Measurements from ENCODE around the gene FARS2. TPM values are rescaled to one million over a fixed set of nuclear protein-coding genes. Genes with fewer than 3 reads are reported as not detected.

Gene FARS2
- total and polyA plus RNA-seq, 10 donors = 9.0 to 27.4 (median 19.8) TPM

DNA sequence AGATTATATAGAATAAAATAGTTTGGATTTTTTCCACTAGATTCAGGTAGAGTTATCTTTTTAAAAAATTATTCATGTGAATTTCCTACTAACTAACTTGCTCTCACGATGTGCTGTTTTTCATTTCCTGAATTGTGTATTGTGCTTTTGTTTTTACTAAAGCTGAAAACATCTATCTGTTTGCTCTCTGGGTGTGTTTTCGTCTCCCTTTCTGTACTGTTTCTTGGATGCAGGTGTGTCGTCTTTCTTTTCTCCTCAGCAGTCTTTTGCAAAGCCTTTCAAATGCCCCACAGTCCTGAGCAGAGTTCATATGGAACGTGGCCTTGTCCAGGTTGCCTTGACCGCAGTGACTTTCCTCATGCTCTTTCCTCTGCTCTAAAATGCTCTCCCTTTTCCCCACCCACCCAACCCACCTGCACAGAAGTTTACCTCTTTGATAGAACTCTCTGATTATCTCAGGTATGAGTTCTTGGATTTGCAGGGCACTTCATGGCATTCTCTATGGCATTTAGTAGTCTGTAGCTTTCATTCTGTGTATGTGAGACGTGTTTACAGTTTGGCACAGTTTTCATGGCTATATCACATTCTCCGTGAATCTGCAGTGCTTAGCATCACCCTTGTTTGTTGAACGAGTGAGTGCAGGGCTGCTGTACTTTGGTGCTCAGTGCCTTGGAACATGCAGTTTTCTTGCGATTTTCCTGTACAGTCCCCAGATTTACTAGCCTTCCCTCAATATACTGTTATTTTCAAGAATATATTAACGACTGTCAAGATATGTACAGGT lies 77.1 kb downstream of the FARS2 start:
- no peaks in the 10 kb centered on the region for H3K36me3 ChIP-seq
- peak overlapping the region in 3 of 8 donors; percentile 41 to 52 (median 50) for H3K27ac ChIP-seq
- peaks cover 0 to 50% (median 25%) of the 10 kb centered on the region in 6 donors for H3K4me1 ChIP-seq
- TF ChIP-seq POLR2A (IDR thresholded peaks at IDR 0.05) (no peak), POLR2AphosphoS5 (IDR thresholded peaks at IDR 0.05) (no peak)
- TF ChIP-seq, protein P1, sequence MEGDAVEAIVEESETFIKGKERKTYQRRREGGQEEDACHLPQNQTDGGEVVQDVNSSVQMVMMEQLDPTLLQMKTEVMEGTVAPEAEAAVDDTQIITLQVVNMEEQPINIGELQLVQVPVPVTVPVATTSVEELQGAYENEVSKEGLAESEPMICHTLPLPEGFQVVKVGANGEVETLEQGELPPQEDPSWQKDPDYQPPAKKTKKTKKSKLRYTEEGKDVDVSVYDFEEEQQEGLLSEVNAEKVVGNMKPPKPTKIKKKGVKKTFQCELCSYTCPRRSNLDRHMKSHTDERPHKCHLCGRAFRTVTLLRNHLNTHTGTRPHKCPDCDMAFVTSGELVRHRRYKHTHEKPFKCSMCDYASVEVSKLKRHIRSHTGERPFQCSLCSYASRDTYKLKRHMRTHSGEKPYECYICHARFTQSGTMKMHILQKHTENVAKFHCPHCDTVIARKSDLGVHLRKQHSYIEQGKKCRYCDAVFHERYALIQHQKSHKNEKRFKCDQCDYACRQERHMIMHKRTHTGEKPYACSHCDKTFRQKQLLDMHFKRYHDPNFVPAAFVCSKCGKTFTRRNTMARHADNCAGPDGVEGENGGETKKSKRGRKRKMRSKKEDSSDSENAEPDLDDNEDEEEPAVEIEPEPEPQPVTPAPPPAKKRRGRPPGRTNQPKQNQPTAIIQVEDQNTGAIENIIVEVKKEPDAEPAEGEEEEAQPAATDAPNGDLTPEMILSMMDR (IDR thresholded peaks at IDR 0.05 in 8 of 11, conservative IDR thresholded peaks at IDR 0.05 in 3 of 11) = no peak
- 60 to 75% (median 72%) methylated on average over 10 of the region's 10 CpGs for WGBS, 5 donors
- H3K27me3 ChIP-seq (replicated peaks in 1 of 7) = no peaks in the 10 kb centered on the region
- peak overlapping the region in 2 of 8 donors; percentile 2 to 17 for H3K4me3 ChIP-seq
- H3K9me3 ChIP-seq = no peaks in the 10 kb centered on the region
- intact Hi-C loops (cut with DNase I; ENCODE audit: low total_unique reads) = no loop called here
- no peak for DNase-seq

DNA sequence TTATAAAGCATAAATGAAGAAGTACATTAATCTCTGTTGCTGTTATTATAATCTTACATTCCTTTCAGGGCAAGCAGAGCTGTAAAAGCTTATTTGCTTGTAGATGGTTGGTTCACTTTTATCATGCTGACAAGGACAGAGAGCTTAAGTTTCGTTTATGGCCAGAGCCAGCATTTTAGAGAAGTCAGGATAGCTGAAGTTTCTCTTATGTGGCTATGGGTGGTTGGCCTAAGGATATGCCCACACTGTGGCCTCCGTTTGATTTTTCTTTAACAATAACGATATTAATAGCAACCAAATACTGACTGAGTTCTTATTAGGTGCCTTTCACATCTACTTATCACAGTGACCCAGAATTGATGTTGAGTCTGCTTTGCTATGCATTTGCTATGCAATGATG lies 78.5 kb downstream of the FARS2 start:
- intact Hi-C loops (cut with DNase I; ENCODE audit: low total_unique reads) = no loop called here
- no peak overlapping the region for H3K4me3 ChIP-seq
- H3K36me3 ChIP-seq = no peaks in the 10 kb centered on the region
- TF ChIP-seq, protein P1 (IDR thresholded peaks at IDR 0.05 in 8 of 11, conservative IDR thresholded peaks at IDR 0.05 in 3 of 11) = no peak
- no peak for TF ChIP-seq POLR2A (IDR thresholded peaks at IDR 0.05)
- TF ChIP-seq POLR2AphosphoS5 (IDR thresholded peaks at IDR 0.05) = no peak
- H3K9me3 ChIP-seq = no peaks in the 10 kb centered on the region
- H3K4me1 ChIP-seq = peaks cover 0 to 55% (median 28%) of the 10 kb centered on the region in 6 donors
- H3K27me3 ChIP-seq (replicated peaks in 1 of 7) = no peaks in the 10 kb centered on the region
- H3K27ac ChIP-seq = peak overlapping the region in 1 of 8 donors; percentile 1
- DNase-seq = no peak
- 78 to 87% (median 79%) methylated on average over 3 of the region's 3 CpGs for WGBS, 5 donors

DNA sequence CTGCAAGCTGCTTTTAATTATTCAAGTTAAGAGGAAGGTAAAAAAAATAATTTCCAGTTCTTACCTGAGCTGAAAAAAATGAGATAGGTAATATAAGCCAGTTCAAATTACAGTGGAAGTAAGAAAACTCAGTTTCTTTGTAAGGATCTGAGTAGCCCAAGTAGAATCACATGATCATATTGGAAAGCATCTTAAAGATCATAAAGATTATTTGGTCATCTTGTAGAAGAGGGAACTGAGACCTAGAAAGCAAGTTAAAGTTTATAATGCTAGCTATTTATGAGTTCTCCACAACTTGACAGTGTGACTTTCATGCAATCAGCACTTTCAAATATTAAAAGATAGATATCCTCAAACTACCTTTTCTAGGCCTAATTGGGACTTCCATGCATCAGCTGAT lies 80.5 kb downstream of the FARS2 start:
- intact Hi-C loops (cut with DNase I; ENCODE audit: low total_unique reads) = no loop called here
- no peak overlapping the region for H3K4me3 ChIP-seq

DNA sequence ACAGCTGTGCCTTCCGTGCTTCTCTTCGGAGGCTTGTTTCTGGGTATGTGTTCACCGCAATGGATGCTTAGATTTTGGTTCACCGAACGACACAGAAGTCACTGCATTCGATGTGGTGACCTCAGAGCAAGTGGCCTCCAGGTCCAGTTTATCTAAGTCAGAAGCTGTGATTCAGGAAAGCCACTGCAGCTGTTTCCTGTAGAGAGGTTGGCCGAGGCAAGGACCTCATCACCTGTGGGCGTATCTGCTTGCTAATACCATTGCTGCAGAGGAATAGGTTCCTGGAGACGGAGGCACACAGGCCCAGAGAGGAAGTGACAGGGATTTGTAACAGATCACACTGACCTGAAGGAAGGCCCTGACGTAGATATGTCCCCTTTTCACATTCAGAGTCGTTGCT lies 82.7 kb downstream of the FARS2 start:
- TF ChIP-seq, protein P1 (IDR thresholded peaks at IDR 0.05 in 8 of 11, conservative IDR thresholded peaks at IDR 0.05 in 3 of 11) = no peak
- TF ChIP-seq POLR2AphosphoS5 (IDR thresholded peaks at IDR 0.05) = peak in 1 of 3 donors; percentile 70
- Histone ChIP-seq H3K4me1 (peaks cover 0 to 22% (median 10%) of the 10 kb centered on the region in 6 donors), H3K4me3 (no peak overlapping the region), H3K27me3 (replicated peaks in 1 of 7) (no peaks in the 10 kb centered on the region), H3K9me3 (peaks cover 0 to 8% (median 0%) of the 10 kb centered on the region in 8 donors), H3K27ac (peak overlapping the region in 4 of 8 donors; percentile 34 to 44 (median 42)), H3K36me3 (no peaks in the 10 kb centered on the region)
- no peak for DNase-seq
- intact Hi-C loops (cut with DNase I; ENCODE audit: low total_unique reads) = no loop called here
- WGBS, 5 donors = 44 to 65% (median 60%) methylated on average over 11 of the region's 11 CpGs

More for the DNA sequence above, 80.5 kb downstream of the FARS2 start:
- Histone ChIP-seq H3K36me3 (no peaks in the 10 kb centered on the region), H3K27me3 (replicated peaks in 1 of 7) (no peaks in the 10 kb centered on the region), H3K27ac (no peak overlapping the region), H3K4me1 (peaks cover 0 to 41% (median 24%) of the 10 kb centered on the region in 6 donors), H3K9me3 (no peaks in the 10 kb centered on the region)
- TF ChIP-seq, protein P1 (IDR thresholded peaks at IDR 0.05 in 8 of 11, conservative IDR thresholded peaks at IDR 0.05 in 3 of 11) = no peak
- no peak for TF ChIP-seq POLR2AphosphoS5 (IDR thresholded peaks at IDR 0.05)
- DNase-seq = no peak

Measured in spleen (tissue), 11 donors.